ENCODE measurements around the gene LARP1B.

- TF ChIP-seq CTCF (conservative IDR thresholded peaks at IDR 0.05 in 1 of 2, IDR thresholded peaks at IDR 0.05 in 1 of 2; ENCODE audit: low read depth in 1 of 2, low read length in 2 of 2) (peak in 1 of 2 donors; percentile 3), EZH2 (IDR thresholded peaks at IDR 0.05; ENCODE audit: low read length, missing control alignments) (no peak)
These were observed 98.9 kb downstream of the LARP1B start for GRCh38 chr4:128159967-128160366.

Measured in fibroblast of lung (primary cell).